IMR-90 (cell line): ENCODE measurements around the gene ACSL4. TPM values are rescaled to one million over a fixed set of nuclear protein-coding genes. Genes with fewer than 3 reads are reported as not detected.

ENCODE experiments used
- ATAC-seq: fragments of 200-7000 bp; cut with Tn5 transposase; 2 replicates; pipeline ENCODE4 v1.9.1; 2020; ENCODE audit warnings: low read depth, mild to moderate bottlenecking, moderate library complexity
- BruUV-seq: library from RNA; stranded (reverse); fragments of 400-500 nt; replicated peaks from 2 replicates; lab custom pipeline; 2021; lab: Mats Ljungman, UMichigan
- CTCF ChIA-PET: fragments of 300-600 bp; formaldehyde crosslinking; extraction: SDS; loops from one replicate; lab custom pipeline; 2021; ENCODE audit warnings: antibody characterized with exemption; lab: Yijun Ruan, JAX
- POLR2A ChIA-PET: fragments of 300-600 bp; sonication (Branson Sonifier 250); formaldehyde crosslinking; loops from one replicate; lab custom pipeline; 2022; ENCODE audit warnings: antibody characterized with exemption; ENCODE audit not compliant: unreplicated experiment; lab: Charles Lee
- DNase-seq: peaks from one replicate; pipeline ENCODE4 v3.0.0; 2013
- H2AFZ ChIP-seq: replicated peaks from 2 replicates; pipeline ENCODE3; 2013; ENCODE audit warnings: low read length, mild to moderate bottlenecking; ENCODE audit not compliant: poor library complexity
- H2AK5ac ChIP-seq: 2 replicates; pipeline ENCODE4 v1.6.1; 2013; ENCODE audit warnings: low read depth, low read length, inconsistent platforms
- H2AK9ac ChIP-seq: replicated peaks from 2 replicates; pipeline ENCODE3; 2013; ENCODE audit warnings: mild to moderate bottlenecking, low read depth, low read length, moderate library complexity; ENCODE audit not compliant: poor library complexity
- H2BK120ac ChIP-seq: 2 replicates; pipeline ENCODE4 v1.6.1; 2013; ENCODE audit warnings: low read depth, low read length, inconsistent platforms
- H2BK15ac ChIP-seq: 3 replicates; pipeline ENCODE4 v1.6.1; 2013; ENCODE audit warnings: low read depth, low read length, inconsistent platforms
- H2BK20ac ChIP-seq: 2 replicates; pipeline ENCODE4 v1.6.1; 2013; ENCODE audit warnings: low read depth, mild to moderate bottlenecking, inconsistent platforms, low read length, moderate library complexity
- H2BK5ac ChIP-seq: 2 replicates; pipeline ENCODE4 v1.6.1; 2013; ENCODE audit warnings: mild to moderate bottlenecking, low read depth, low read length, inconsistent platforms; ENCODE audit not compliant: poor library complexity, severe bottlenecking
- H3K14ac ChIP-seq: replicated peaks from 2 replicates; pipeline ENCODE4 v1.6.1; 2013; ENCODE audit warnings: low read depth, low read length, inconsistent platforms
- H3K18ac ChIP-seq: 2 replicates; pipeline ENCODE4 v1.6.1; 2013; ENCODE audit warnings: low read depth, low read length, control low read depth
- H3K23ac ChIP-seq: 2 replicates; pipeline ENCODE4 v1.6.1; 2013; ENCODE audit warnings: low read depth, low read length, inconsistent platforms
- H3K27ac ChIP-seq: 2 replicates; pipeline ENCODE4 v1.5.1; 2013; ENCODE audit warnings: mild to moderate bottlenecking, control low read depth, low read length; ENCODE audit not compliant: insufficient read depth
- H3K27me3 ChIP-seq: 2 replicates; pipeline ENCODE4 v1.6.1; 2013; ENCODE audit warnings: low read length; ENCODE audit not compliant: control insufficient read depth, insufficient read depth
- H3K36me3 ChIP-seq: 2 replicates; pipeline ENCODE4 v1.6.1; 2013; ENCODE audit warnings: low read length, mixed read lengths; ENCODE audit not compliant: control insufficient read depth, insufficient read depth
- H3K4ac ChIP-seq: 2 replicates; pipeline ENCODE4 v1.6.1; 2013; ENCODE audit warnings: low read depth, low read length, inconsistent platforms
- H3K4me1 ChIP-seq: 2 replicates; pipeline ENCODE4 v1.6.1; 2013; ENCODE audit warnings: low read length, mixed read lengths; ENCODE audit not compliant: control insufficient read depth, insufficient read depth
- H3K4me2 ChIP-seq: 2 replicates; pipeline ENCODE4 v1.6.1; 2013; ENCODE audit warnings: low read depth, mild to moderate bottlenecking, control low read depth, low read length, moderate library complexity
- H3K4me3 ChIP-seq: 2 replicates; pipeline ENCODE4 v1.5.1; 2013; ENCODE audit warnings: low read depth, mild to moderate bottlenecking, control low read depth, low read length, moderate library complexity; ENCODE audit not compliant: insufficient read depth
- H3K56ac ChIP-seq: 2 replicates; pipeline ENCODE4 v1.6.1; 2013; ENCODE audit warnings: low read length, inconsistent platforms; ENCODE audit not compliant: insufficient read depth; ENCODE audit errors: extremely low read depth
- H3K79me1 ChIP-seq, 2 experiments: 2 replicates each; pipeline ENCODE4 v1.6.1; 2013; ENCODE audit warnings: low read length in 2 of 2, inconsistent platforms in 1 of 2, low read depth in 1 of 2
- H3K9ac ChIP-seq: 2 replicates; pipeline ENCODE4 v1.6.1; 2013; ENCODE audit warnings: low read depth, low read length, control low read depth
- H3K9me1 ChIP-seq: 2 replicates; pipeline ENCODE4 v1.6.1; 2013; ENCODE audit warnings: low read length, inconsistent platforms; ENCODE audit not compliant: insufficient read depth
- H3K9me3 ChIP-seq: 2 replicates; pipeline ENCODE4 v1.6.1; 2013; ENCODE audit warnings: low read length; ENCODE audit not compliant: control insufficient read depth, insufficient read depth
- H4K20me1 ChIP-seq: 2 replicates; pipeline ENCODE4 v1.6.1; 2013; ENCODE audit warnings: low read length, inconsistent platforms; ENCODE audit not compliant: insufficient read depth
- H4K5ac ChIP-seq: 2 replicates; pipeline ENCODE4 v1.6.1; 2013; ENCODE audit warnings: mild to moderate bottlenecking, low read depth, low read length, control low read depth
- H4K8ac ChIP-seq, 2 experiments: 2 replicates each; pipeline ENCODE4 v1.6.1; 2013; ENCODE audit warnings: low read depth in 2 of 2, low read length in 2 of 2, control low read depth in 1 of 2, inconsistent platforms in 1 of 2
- H4K91ac ChIP-seq: 2 replicates; pipeline ENCODE4 v1.6.1; 2013; ENCODE audit warnings: low read depth, low read length, inconsistent platforms; ENCODE audit not compliant: insufficient read depth
- BHLHE40 ChIP-seq: fragments of 150-350 bp; IDR thresholded peaks from 2 replicates; pipeline ENCODE4 v1.6.1; 2016; ENCODE audit warnings: mild to moderate bottlenecking, low read depth, low read length
- CHD1 ChIP-seq: IDR thresholded peaks from 2 replicates; pipeline ENCODE4 v1.6.1; 2012; ENCODE audit warnings: low read depth, low read length, improper control_type of control experiment
- CTCF ChIP-seq: conservative IDR thresholded peaks from 2 replicates; pipeline ENCODE4 v1.5.1; 2012; ENCODE audit warnings: mild to moderate bottlenecking, low read depth, low read length, improper control_type of control experiment
- FOS ChIP-seq: fragments of 150-350 bp; IDR thresholded peaks from 2 replicates; pipeline ENCODE4 v1.6.1; 2016; ENCODE audit warnings: low read depth, low read length
- MAFK ChIP-seq: IDR thresholded peaks from 2 replicates; pipeline ENCODE4 v1.6.1; 2012; ENCODE audit warnings: low read depth, low read length, improper control_type of control experiment
- MAZ ChIP-seq: IDR thresholded peaks from 2 replicates; pipeline ENCODE4 v1.6.1; 2012; ENCODE audit warnings: low read depth, mild to moderate bottlenecking, low read length, improper control_type of control experiment, moderate library complexity, borderline replicate concordance
- NFE2L2 ChIP-seq: fragments of 150-350 bp; IDR thresholded peaks from 2 replicates; pipeline ENCODE4 v1.6.1; 2016; ENCODE audit warnings: low read depth, mild to moderate bottlenecking, low read length
- POLR2A ChIP-seq: IDR thresholded peaks from 2 replicates; pipeline ENCODE4 v1.6.1; 2012; ENCODE audit warnings: mild to moderate bottlenecking, low read depth, low read length
- RCOR1 ChIP-seq: IDR thresholded peaks from 2 replicates; pipeline ENCODE4 v1.6.1; 2012; ENCODE audit warnings: mild to moderate bottlenecking, low read length, improper control_type of control experiment; ENCODE audit not compliant: insufficient replicate concordance
- RFX5 ChIP-seq: IDR thresholded peaks from 2 replicates; pipeline ENCODE4 v1.8.0; 2012; ENCODE audit warnings: low read depth, mild to moderate bottlenecking, low read length, moderate library complexity
- USF2 ChIP-seq: fragments of 150-350 bp; IDR thresholded peaks from 2 replicates; pipeline ENCODE4 v1.6.1; 2017; ENCODE audit warnings: mild to moderate bottlenecking, antibody characterized with exemption, low read length, low read depth
- WGBS, 2 experiments: methylation state at CpG; one replicate each; pipeline versions ENCODE4 v1.1.5 to v1.1.7; 2013; ENCODE audit warnings: missing lambda C conversion rate in 2 of 2; ENCODE audit not compliant: insufficient read length in 1 of 2; ENCODE audit errors: extremely low coverage in 2 of 2; 5-methylcytosine and 5-hydroxymethylcytosine counted together
- dilution Hi-C: fragments of 300-500 bp; cut with HindIII; formaldehyde crosslinking; loops from one replicate; pipeline ENCODE4 v1.14.3; 2018; ENCODE audit warnings: low sequenced_read_pairs; ENCODE audit not compliant: unreplicated experiment
- in situ Hi-C: fragments of 300-500 bp; cut with MboI; formaldehyde crosslinking; loops from 3 replicates; pipeline ENCODE4 v1.14.3; 2019; ENCODE audit warnings: low sequenced_read_pairs, inconsistent platforms, mixed read lengths
- intact Hi-C: fragments of 100-400 bp; cut with micrococcal nuclease; formaldehyde crosslinking; loops from 2 replicates; pipeline ENCODE4 v1.10.0; 2022
- polyA plus RNA-seq, 3 experiments: library from polyadenylated mRNA; depleted of rRNA; stranded (reverse); fragments of >200 nt; gene quantifications; 2 replicates each; pipeline ENCODE4 v1.2.3, GENCODE V29; 2012; ENCODE audit warnings: low replicate concordance in 1 of 3
- total RNA-seq: library from RNA; depleted of rRNA; stranded (reverse); fragments of >200 nt; gene quantifications from 2 replicates; pipeline ENCODE4 v1.2.3, GENCODE V29; 2012

The ACSL4 gene
- total and polyA plus RNA-seq, 2 of the 4 experiments (the other 2 are of a cell fraction) = 29.6 to 59.7 TPM

- no peaks in the 10 kb centered on the region for H3K4me1 ChIP-seq
- peaks cover 2% of the 10 kb centered on the region; the same call in 1 of the 2 replicates for H3K27me3 ChIP-seq
- in situ Hi-C loops (no loop called here), intact Hi-C loops (no loop called here), dilution Hi-C loops (no loop called here)
- H3K18ac ChIP-seq = no peak overlapping the region
- no peak overlapping the region for H2BK20ac ChIP-seq
- no peak overlapping the region for H3K4me3 ChIP-seq
- H3K36me3 ChIP-seq = peaks cover 6% of the 10 kb centered on the region
- ATAC-seq (0 out of 2 replicates have a peak, but pooled peaks have one; percentile 27), DNase-seq (peak; percentile 19)
- no peaks in the 10 kb centered on the region for H3K9me1 ChIP-seq
- no peak overlapping the region for H3K56ac ChIP-seq
- no peak overlapping the region for H3K23ac ChIP-seq
- no CpG with 5 or more reads among the region's 1 CpG for WGBS, 2 experiments
- H2AFZ ChIP-seq = no peak overlapping the region
- H3K14ac ChIP-seq = no peak overlapping the region
- no peak overlapping the region for H3K9ac ChIP-seq
- H4K91ac ChIP-seq = no peak overlapping the region
- no peak overlapping the region for H4K5ac ChIP-seq
- no peak overlapping the region for H2BK15ac ChIP-seq
- H2BK120ac ChIP-seq = no peak overlapping the region
- no peak overlapping the region for H3K4ac ChIP-seq
- peaks cover 28% of the 10 kb centered on the region; the same call in 1 of the 2 replicates for H4K20me1 ChIP-seq
- CTCF ChIA-PET = no interaction called here
- no peak overlapping the region for H2AK9ac ChIP-seq
- H2AK5ac ChIP-seq = no peak overlapping the region
- H3K27ac ChIP-seq = no peak overlapping the region
- H4K8ac ChIP-seq = no peak overlapping the region
- H2BK5ac ChIP-seq = no peak overlapping the region
- no peak overlapping the region for H3K4me2 ChIP-seq
- peaks cover 3 to 17% of the 10 kb centered on the region in 2 experiments for H3K79me1 ChIP-seq
- no peak for TF ChIP-seq USF2
- no peak for TF ChIP-seq MAZ
- TF ChIP-seq CTCF = no peak
- no peak for TF ChIP-seq RCOR1
- no peak for TF ChIP-seq FOS
- TF ChIP-seq CHD1 = no peak
- no peak for TF ChIP-seq POLR2A
- no peak for TF ChIP-seq BHLHE40
- no peak for TF ChIP-seq MAFK
- no peak for TF ChIP-seq NFE2L2
- TF ChIP-seq RFX5 = no peak
- no peaks in the 10 kb centered on the region for H3K9me3 ChIP-seq
- POLR2A ChIA-PET = no interaction called here
- no TSS peak for BruUV-seq
These were observed 48.9 kb downstream of the ACSL4 start for GRCh38 chrX:109684136-109684535.
